ENCODE results near the gene DPH2. TPM values are rescaled to one million over a fixed set of nuclear protein-coding genes. Genes with fewer than 3 reads are reported as not detected.
A peak's percentile ranks its signal among the peaks of the same experiment; 100 is the strongest.

DPH2 gene
- total and polyA plus RNA-seq, 8 donors: 6.4 to 93.2 (median 13.8) TPM

DNA sequence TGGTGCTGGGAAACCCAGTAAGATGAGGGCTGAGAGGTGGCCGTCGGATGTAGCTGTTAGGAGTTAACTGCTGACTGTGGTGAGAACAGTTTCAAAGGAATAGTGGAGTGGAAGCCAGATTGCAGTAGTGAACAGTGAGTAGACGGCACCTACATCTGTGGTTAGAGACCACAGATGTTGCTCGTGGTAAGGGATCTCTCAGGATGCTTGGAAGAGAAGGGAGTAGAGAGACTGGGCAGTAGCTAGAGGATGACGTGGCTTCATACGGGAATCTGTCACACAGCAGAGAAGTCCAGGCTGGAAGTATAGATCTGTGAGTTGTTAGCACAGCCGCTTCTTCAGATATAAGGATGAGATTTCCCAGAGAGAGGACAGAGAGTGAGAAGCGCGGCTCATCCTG, 44.0 kb upstream of the DPH2 start:
- WGBS, 5 donors: 90 to 96% (median 93%) methylated on average over 9 of the region's 9 CpGs
- TF ChIP-seq EP300 (IDR thresholded peaks at IDR 0.05): no peak
- TF ChIP-seq, protein P1, sequence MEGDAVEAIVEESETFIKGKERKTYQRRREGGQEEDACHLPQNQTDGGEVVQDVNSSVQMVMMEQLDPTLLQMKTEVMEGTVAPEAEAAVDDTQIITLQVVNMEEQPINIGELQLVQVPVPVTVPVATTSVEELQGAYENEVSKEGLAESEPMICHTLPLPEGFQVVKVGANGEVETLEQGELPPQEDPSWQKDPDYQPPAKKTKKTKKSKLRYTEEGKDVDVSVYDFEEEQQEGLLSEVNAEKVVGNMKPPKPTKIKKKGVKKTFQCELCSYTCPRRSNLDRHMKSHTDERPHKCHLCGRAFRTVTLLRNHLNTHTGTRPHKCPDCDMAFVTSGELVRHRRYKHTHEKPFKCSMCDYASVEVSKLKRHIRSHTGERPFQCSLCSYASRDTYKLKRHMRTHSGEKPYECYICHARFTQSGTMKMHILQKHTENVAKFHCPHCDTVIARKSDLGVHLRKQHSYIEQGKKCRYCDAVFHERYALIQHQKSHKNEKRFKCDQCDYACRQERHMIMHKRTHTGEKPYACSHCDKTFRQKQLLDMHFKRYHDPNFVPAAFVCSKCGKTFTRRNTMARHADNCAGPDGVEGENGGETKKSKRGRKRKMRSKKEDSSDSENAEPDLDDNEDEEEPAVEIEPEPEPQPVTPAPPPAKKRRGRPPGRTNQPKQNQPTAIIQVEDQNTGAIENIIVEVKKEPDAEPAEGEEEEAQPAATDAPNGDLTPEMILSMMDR (IDR thresholded peaks at IDR 0.05): no peak
- no peak for TF ChIP-seq POLR2AphosphoS5 (IDR thresholded peaks at IDR 0.05)
- TF ChIP-seq POLR2A (IDR thresholded peaks at IDR 0.05): no peak
- Histone ChIP-seq H3K36me3 (peaks cover 0 to 31% (median 12%) of the 10 kb centered on the region in 4 donors), H3K9me3 (no peaks in the 10 kb centered on the region), H3K4me3 (no peak overlapping the region), H3K27ac (no peak overlapping the region), H3K4me1 (no peaks in the 10 kb centered on the region), H3K27me3 (no peaks in the 10 kb centered on the region)
- intact Hi-C loops (cut with DNase I; ENCODE audit: low total_unique reads): no loop called here
- no peak for DNase-seq

DNA sequence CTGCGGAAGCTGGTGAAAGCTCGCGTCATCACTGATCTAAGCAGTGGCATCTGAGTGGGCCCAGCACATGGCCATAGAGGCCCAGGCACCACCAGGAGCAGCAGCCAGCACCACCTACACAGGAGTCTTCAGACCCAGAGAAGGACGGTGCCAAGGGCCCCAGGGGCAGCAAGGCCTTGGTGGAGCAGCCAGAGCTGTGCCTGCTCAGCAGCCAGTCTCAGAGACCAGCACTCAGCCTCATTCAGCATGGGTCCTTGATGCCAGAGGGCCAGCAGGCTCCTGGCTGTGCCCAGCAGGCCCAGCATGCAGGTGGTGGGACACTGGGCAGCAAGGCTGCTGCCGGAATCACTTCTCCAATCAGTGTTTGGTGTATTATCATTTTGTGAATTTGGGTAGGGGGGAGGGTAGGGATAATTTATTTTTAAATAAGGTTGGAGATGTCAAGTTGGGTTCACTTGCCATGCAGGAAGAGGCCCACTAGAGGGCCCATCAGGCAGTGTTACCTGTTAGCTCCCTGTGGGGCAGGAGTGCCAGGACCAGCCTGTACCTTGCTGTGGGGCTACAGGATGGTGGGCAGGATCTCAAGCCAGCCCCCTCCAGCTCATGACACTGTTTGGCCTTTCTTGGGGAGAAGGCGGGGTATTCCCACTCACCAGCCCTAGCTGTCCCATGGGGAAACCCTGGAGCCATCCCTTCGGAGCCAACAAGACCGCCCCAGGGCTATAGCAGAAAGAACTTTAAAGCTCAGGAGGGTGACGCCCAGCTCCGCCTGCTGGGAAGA, 39.5 kb upstream of the DPH2 start:
- TF ChIP-seq, protein P1 (IDR thresholded peaks at IDR 0.05): peak in 4 of 7 experiments; percentile 17 to 49 (median 31)
- no peak for TF ChIP-seq POLR2AphosphoS5 (IDR thresholded peaks at IDR 0.05)
- TF ChIP-seq POLR2A (IDR thresholded peaks at IDR 0.05): no peak
- no peak for TF ChIP-seq EP300 (IDR thresholded peaks at IDR 0.05)
- peaks cover 0 to 21% (median 11%) of the 10 kb centered on the region in 4 donors for H3K36me3 ChIP-seq
- H3K27ac ChIP-seq: no peak overlapping the region
- peaks cover 0 to 18% (median 17%) of the 10 kb centered on the region in 3 donors for H3K27me3 ChIP-seq
- peaks cover 16 to 29% (median 22%) of the 10 kb centered on the region in 4 donors for H3K4me1 ChIP-seq
- intact Hi-C loops (cut with DNase I; ENCODE audit: low total_unique reads): loop anchor here (5.0 kb wide), 1 partner anchor 168 kb away; no protein-coding TSS in a partner anchor
- no peak overlapping the region for H3K4me3 ChIP-seq
- peak in 1 of 2 donors; percentile 39 for DNase-seq
- 88 to 95% (median 91%) methylated on average over 10 of the region's 10 CpGs for WGBS, 5 donors
- no peaks in the 10 kb centered on the region for H3K9me3 ChIP-seq

DNA sequence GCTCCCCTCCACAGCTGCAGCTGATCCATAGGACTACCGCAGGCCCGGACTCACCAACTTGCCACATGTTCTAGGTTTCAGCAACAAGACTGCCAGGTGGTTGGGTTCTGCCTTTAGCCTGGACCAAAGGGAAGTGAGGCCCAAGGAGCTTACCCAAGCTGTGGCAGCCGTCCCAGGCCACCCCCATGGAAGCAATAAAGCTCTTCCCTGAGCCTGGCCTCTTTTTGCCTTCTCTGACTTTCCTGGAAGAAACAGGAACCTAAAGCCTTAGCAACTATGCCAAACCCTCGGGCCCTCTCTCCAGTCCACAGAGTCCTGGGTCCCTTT, 38.9 kb upstream of the DPH2 start:
- H3K4me3 ChIP-seq: no peak overlapping the region
- H3K27me3 ChIP-seq: peaks cover 0 to 24% (median 23%) of the 10 kb centered on the region in 3 donors
- intact Hi-C loops (cut with DNase I; ENCODE audit: low total_unique reads): loop anchor here (5.0 kb wide), 1 partner anchor 169 kb away; no protein-coding TSS in a partner anchor
- H3K36me3 ChIP-seq: peaks cover 0 to 16% (median 8%) of the 10 kb centered on the region in 4 donors
- 69 to 86% (median 76%) methylated on average over 4 of the region's 4 CpGs for WGBS, 5 donors
- DNase-seq: no peak
- peaks cover 21 to 35% (median 28%) of the 10 kb centered on the region in 4 donors for H3K4me1 ChIP-seq
- TF ChIP-seq EP300 (IDR thresholded peaks at IDR 0.05): no peak
- TF ChIP-seq POLR2A (IDR thresholded peaks at IDR 0.05): no peak
- H3K9me3 ChIP-seq: no peaks in the 10 kb centered on the region
- H3K27ac ChIP-seq: no peak overlapping the region

DNA sequence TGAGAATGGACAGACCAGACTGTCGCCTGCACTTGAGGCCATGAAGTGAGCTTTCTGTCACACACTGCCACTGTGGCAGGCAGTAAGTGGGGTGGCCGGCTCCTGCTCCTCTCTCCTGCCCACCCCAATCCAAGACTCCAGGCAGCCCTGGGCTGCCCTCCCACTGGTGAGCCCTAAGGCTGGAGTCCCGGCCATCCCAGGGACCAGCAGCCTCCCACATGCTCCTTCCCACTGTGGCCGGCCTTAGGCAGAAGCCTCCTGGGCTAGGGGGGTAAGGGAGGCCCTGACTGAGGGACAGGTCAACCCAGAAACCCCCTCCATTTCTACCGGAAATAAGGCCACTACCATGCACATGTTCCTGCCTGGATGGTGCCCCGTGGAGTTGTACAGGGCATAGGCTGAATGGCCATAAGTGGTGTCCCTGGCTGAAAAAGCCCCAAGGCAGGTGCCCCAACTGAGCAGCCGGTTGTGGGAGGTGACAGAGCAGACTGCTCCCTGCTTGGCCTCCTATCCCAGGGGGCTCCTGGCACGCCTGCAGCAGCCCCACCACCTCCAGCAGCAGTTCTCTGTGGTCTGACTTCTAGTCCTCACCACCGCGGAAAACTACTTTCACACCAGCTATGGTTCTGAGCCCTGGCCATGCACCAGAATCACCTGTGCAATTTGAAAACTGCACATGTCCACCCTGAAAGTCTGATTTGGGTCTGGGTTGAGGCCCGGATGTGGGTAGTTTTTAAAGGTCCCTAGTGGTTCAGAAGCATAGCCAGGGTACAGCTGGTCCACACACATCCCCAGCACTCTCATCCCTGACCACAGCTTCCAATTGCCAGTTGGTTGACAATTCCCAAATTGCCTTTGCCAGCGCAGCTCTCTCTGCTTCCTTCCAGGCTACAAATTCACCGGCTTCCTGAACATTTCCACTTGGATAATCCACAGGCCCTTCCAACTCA, 37.8 kb upstream of the DPH2 start:
- H3K4me3 ChIP-seq: no peak overlapping the region
- TF ChIP-seq EP300 (IDR thresholded peaks at IDR 0.05): no peak
- TF ChIP-seq, protein P1 (IDR thresholded peaks at IDR 0.05): no peak
- TF ChIP-seq POLR2A (IDR thresholded peaks at IDR 0.05): no peak
- TF ChIP-seq POLR2AphosphoS5 (IDR thresholded peaks at IDR 0.05): no peak
- peaks cover 29 to 43% (median 36%) of the 10 kb centered on the region in 4 donors for H3K4me1 ChIP-seq
- H3K9me3 ChIP-seq: no peaks in the 10 kb centered on the region
- peaks cover 0 to 9% (median 4%) of the 10 kb centered on the region in 4 donors for H3K36me3 ChIP-seq
- WGBS, 5 donors: 86 to 92% (median 90%) methylated on average over 11 to 13 of the region's 13 CpGs
- H3K27me3 ChIP-seq: peaks cover 0 to 26% (median 25%) of the 10 kb centered on the region in 3 donors
- DNase-seq: no peak
- H3K27ac ChIP-seq: no peak overlapping the region
- intact Hi-C loops (cut with DNase I; ENCODE audit: low total_unique reads): loop anchor here (5.0 kb wide), 1 partner anchor 170 kb away; no protein-coding TSS in a partner anchor
